SU-DHL-6 (cell line): ENCODE data around the gene DCDC2C.

Source experiments
- H2AFZ ChIP-seq: fragments of 200-600 bp; sonication (generic); 2 replicates; pipeline ENCODE4 v1.6.1; 2014; ENCODE audit warnings: low read depth, mild to moderate bottlenecking, moderate library complexity, mixed read lengths, antibody characterized with exemption, low read length; ENCODE audit not compliant: severe bottlenecking
- H3F3A ChIP-seq: fragments of 200-600 bp; shearing (Covaris generic); 2 replicates; pipeline ENCODE4 v1.6.0; 2016; ENCODE audit warnings: antibody characterized with exemption, mild to moderate bottlenecking; ENCODE audit not compliant: insufficient read depth
- H3K27ac ChIP-seq: fragments of 200-600 bp; sonication (generic); 2 replicates; pipeline ENCODE4 v1.5.1; 2016; ENCODE audit warnings: low read depth, mild to moderate bottlenecking, low read length, moderate library complexity, mixed read lengths
- H3K27me3 ChIP-seq: fragments of 200-600 bp; sonication (generic), shearing (Covaris generic); 2 replicates; pipeline ENCODE4 v1.6.0; 2014; ENCODE audit warnings: mild to moderate bottlenecking, low read length
- H3K36me3 ChIP-seq: fragments of 200-600 bp; sonication (generic); 2 replicates; pipeline ENCODE4 v1.6.1; 2014; ENCODE audit warnings: mild to moderate bottlenecking, low read length, mixed read lengths
- H3K4me2 ChIP-seq: fragments of 300-600, 200-600 bp; shearing (Covaris generic), sonication (generic); 2 replicates; pipeline ENCODE4 v1.6.0; 2014; ENCODE audit warnings: low read length, low read depth, mild to moderate bottlenecking; ENCODE audit not compliant: poor library complexity, severe bottlenecking
- H3K4me3 ChIP-seq: fragments of 200-600 bp; sonication (generic); 2 replicates; pipeline ENCODE4 v1.5.1; 2014; ENCODE audit warnings: antibody characterized with exemption, low read length, mild to moderate bottlenecking, mixed read lengths; ENCODE audit not compliant: insufficient read depth, poor library complexity, severe bottlenecking
- H3K79me2 ChIP-seq: fragments of 200-600 bp; sonication (generic); 2 replicates; pipeline ENCODE4 v1.6.1; 2014; ENCODE audit warnings: mild to moderate bottlenecking, low read length, moderate library complexity; ENCODE audit not compliant: insufficient read depth
- H3K9ac ChIP-seq: fragments of 200-600 bp; sonication (generic); 2 replicates; pipeline ENCODE4 v1.7.0; 2014; ENCODE audit warnings: mild to moderate bottlenecking, low read length
- H3K9me2 ChIP-seq: fragments of 200-600 bp; sonication (generic); replicated peaks from 2 replicates; pipeline ENCODE4 v1.6.1; 2014; ENCODE audit warnings: low read length; ENCODE audit not compliant: insufficient read depth
- H3K9me3 ChIP-seq: fragments of 200-600 bp; sonication (generic); 2 replicates; pipeline ENCODE4 v1.6.1; 2014; ENCODE audit warnings: low read length, mixed read lengths; ENCODE audit not compliant: insufficient read depth
- H4K20me1 ChIP-seq: fragments of 200-600 bp; sonication (generic); 2 replicates; pipeline ENCODE4 v1.6.1; 2014; ENCODE audit warnings: low read depth, mild to moderate bottlenecking, antibody characterized with exemption, low read length, moderate library complexity, mixed read lengths
- EZH2phosphoT487 ChIP-seq: fragments of 200-600 bp; sonication (generic), shearing (Covaris generic); conservative IDR thresholded peaks from 2 replicates; pipeline ENCODE4 v1.6.1; 2018; ENCODE audit warnings: mild to moderate bottlenecking, antibody characterized with exemption, low read length, moderate library complexity, mixed read lengths
- TF ChIP-seq, protein P1 (sequence below): fragments of 200-600 bp; sonication (generic); IDR thresholded peaks from one replicate; pipeline ENCODE4 v1.5.1; 2017; ENCODE audit warnings: antibody characterized with exemption, mild to moderate bottlenecking, low read length, moderate library complexity; ENCODE audit not compliant: insufficient read depth, poor library complexity, severe bottlenecking

DCDC2C gene

DNA sequence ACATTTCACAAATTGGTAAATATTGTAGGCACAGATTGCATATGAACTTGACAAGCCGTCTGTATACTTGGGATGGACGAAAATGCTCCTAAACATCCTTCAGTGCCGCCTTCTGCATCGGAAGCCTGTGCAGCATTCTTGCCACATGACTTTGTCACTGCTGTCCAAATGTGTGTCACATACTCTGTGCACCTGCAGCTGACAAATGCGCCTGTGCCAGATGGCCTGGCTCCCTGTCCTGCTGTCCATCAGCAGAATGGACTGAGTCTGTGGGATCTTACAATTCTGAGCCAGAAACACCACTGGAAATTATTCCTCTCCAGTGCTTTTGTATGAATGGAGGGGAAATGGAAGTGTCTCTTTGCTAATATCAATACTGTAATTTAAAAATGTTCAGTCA lies 89.9 kb downstream of the DCDC2C start:
- TF ChIP-seq EZH2phosphoT487 = no peak
- TF ChIP-seq, protein P1, sequence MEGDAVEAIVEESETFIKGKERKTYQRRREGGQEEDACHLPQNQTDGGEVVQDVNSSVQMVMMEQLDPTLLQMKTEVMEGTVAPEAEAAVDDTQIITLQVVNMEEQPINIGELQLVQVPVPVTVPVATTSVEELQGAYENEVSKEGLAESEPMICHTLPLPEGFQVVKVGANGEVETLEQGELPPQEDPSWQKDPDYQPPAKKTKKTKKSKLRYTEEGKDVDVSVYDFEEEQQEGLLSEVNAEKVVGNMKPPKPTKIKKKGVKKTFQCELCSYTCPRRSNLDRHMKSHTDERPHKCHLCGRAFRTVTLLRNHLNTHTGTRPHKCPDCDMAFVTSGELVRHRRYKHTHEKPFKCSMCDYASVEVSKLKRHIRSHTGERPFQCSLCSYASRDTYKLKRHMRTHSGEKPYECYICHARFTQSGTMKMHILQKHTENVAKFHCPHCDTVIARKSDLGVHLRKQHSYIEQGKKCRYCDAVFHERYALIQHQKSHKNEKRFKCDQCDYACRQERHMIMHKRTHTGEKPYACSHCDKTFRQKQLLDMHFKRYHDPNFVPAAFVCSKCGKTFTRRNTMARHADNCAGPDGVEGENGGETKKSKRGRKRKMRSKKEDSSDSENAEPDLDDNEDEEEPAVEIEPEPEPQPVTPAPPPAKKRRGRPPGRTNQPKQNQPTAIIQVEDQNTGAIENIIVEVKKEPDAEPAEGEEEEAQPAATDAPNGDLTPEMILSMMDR = no peak
- H3K4me2 ChIP-seq = no peak overlapping the region
- no peaks in the 10 kb centered on the region for H3K9me3 ChIP-seq
- H3K36me3 ChIP-seq = no peaks in the 10 kb centered on the region
- H3F3A ChIP-seq = no peaks in the 10 kb centered on the region
- no peak overlapping the region for H3K27ac ChIP-seq
- H4K20me1 ChIP-seq = no peaks in the 10 kb centered on the region
- no peak overlapping the region for H3K4me3 ChIP-seq
- H2AFZ ChIP-seq = no peak overlapping the region
- no peaks in the 10 kb centered on the region for H3K9me2 ChIP-seq
- no peak overlapping the region for H3K9ac ChIP-seq
- no peaks in the 10 kb centered on the region for H3K27me3 ChIP-seq
- no peaks in the 10 kb centered on the region for H3K79me2 ChIP-seq

DNA sequence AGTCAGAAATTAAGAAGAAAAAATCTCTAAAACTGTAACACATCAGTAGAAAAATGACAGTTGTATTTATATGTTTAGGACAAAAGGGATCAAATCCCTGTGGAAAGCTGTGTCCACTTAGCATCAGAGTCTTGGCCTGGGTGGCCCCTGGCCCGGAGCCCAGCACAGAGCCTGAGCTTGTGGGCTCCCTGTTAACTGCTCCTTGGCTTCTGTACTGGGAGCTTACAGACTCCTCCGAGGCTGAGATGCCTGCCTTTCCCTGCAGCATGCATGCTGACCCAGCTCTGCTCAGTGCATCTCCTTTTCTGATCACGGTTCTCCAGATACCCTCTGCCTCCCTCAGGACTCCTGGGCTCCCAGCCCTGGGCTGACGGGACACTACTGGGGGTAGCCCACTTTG lies 98.1 kb downstream of the DCDC2C start:
- TF ChIP-seq EZH2phosphoT487 = no peak
- TF ChIP-seq, protein P1 = no peak
- Histone ChIP-seq H4K20me1 (no peaks in the 10 kb centered on the region), H3K4me2 (no peak overlapping the region), H3K36me3 (no peaks in the 10 kb centered on the region), H3K27ac (no peak overlapping the region), H3K9me3 (no peaks in the 10 kb centered on the region), H3K9me2 (no peaks in the 10 kb centered on the region), H3K9ac (no peak overlapping the region), H3K27me3 (no peaks in the 10 kb centered on the region), H3K79me2 (no peaks in the 10 kb centered on the region), H2AFZ (no peak overlapping the region), H3K4me3 (no peak overlapping the region), H3F3A (no peaks in the 10 kb centered on the region)

DNA sequence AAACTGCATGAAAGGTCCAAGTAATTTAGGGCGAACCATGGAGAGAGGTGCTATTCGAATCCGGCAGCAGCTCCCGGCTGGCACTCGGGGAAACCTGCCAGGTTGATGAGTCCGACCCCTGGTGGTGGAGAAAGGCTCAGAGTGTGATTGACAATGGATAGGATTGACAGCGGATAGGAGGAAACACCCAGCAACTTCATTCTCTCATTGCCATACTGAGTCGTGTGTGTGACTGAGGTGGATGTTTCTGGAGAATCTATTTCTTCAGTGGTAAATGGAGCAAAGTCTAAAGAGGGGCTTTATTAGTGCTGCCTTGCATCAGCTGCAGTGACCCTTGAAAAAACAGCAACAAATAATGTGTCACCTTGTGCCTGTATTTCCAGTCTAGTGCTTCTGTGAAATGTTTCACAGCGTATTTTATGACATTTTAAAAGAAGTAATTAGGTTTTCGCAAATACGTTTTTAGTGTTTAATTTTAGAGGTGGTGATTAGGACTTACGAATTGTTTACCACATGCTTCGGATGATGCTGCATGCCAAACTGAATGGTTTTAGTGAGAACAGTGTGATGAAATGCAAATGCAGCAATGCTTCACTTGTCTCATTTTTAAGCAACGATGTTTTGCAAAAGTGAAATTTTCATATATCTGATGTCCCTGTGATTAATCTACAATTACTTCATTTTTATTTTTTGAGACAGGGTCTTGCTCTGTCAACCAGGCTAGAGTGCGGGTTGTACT lies 102.0 kb downstream of the DCDC2C start:
- no peak overlapping the region for H3K27ac ChIP-seq
- no peaks in the 10 kb centered on the region for H3K9me2 ChIP-seq
- no peak for TF ChIP-seq EZH2phosphoT487
- TF ChIP-seq, protein P1 = no peak
- H3K4me3 ChIP-seq = no peak overlapping the region
- H3K79me2 ChIP-seq = no peaks in the 10 kb centered on the region
- no peak overlapping the region for H3K9ac ChIP-seq
- no peaks in the 10 kb centered on the region for H3K36me3 ChIP-seq
- no peaks in the 10 kb centered on the region for H3F3A ChIP-seq
- H3K9me3 ChIP-seq = no peaks in the 10 kb centered on the region
- H4K20me1 ChIP-seq = no peaks in the 10 kb centered on the region
- no peak overlapping the region for H3K4me2 ChIP-seq
- H3K27me3 ChIP-seq = no peaks in the 10 kb centered on the region
- no peak overlapping the region for H2AFZ ChIP-seq
